ENCODE results near the gene C17orf107. TPM values are rescaled to one million over a fixed set of nuclear protein-coding genes. Genes with fewer than 3 reads are reported as not detected.

The C17orf107 gene
- total and polyA plus RNA-seq, 2 of the 13 experiments (the other 11 are each of a cell fraction or from before 2014, with no cell fraction given) = 0.20 to 0.59 TPM

- ATAC-seq (peak; percentile 8), DNase-seq (ENCODE audit: low spot score) (peak; percentile 50), FAIRE-seq (no peak)
- intact Hi-C loops (cut with micrococcal nuclease; ENCODE audit: unreplicated experiment) = no loop called here
- Histone ChIP-seq H3K27me3 (ENCODE audit: control insufficient read depth in 1 of 2, insufficient read depth in 2 of 2, low read length in 2 of 2) (no peaks in the 10 kb centered on the region; a peak in 1 of 5 replicates), H3K27ac (ENCODE audit: extremely low read length, insufficient read depth, low read length) (peak overlapping the region; percentile 99), H3K9me3 (ENCODE audit: low read length) (no peaks in the 10 kb centered on the region), H4K20me1 (ENCODE audit: insufficient read depth, low read length) (peaks cover 33% of the 10 kb centered on the region), H3K4me2 (ENCODE audit: low read depth, low read length) (peak overlapping the region; percentile 96), H3K4me1 (ENCODE audit: insufficient read depth, low read length) (peaks cover 47% of the 10 kb centered on the region), H3K9ac (ENCODE audit: insufficient read depth, low read depth, low read length) (peak overlapping the region; percentile 99), H3K36me3 (replicated peaks in 1 of 2; ENCODE audit: control insufficient read depth in 1 of 2, insufficient read depth in 2 of 2, low read length in 2 of 2) (peaks cover 16 to 37% of the 10 kb centered on the region in 2 experiments), H3K4me3 (replicated peaks in 1 of 3; ENCODE audit: insufficient read depth in 1 of 3, low read depth in 2 of 3, low read length in 3 of 3) (peak overlapping the region; percentile 93 to 100 (median 100)), H2AFZ (ENCODE audit: low read length) (no peak overlapping the region), H3K79me2 (ENCODE audit: insufficient read depth, low read length) (peaks cover 49% of the 10 kb centered on the region)
- WGBS (ENCODE audit: low lambda C conversion rate) = 1% methylated on average over 15 of the region's 56 CpGs
- POLR2A ChIA-PET = interaction anchor here (0.9 to 10.0 kb wide), 7 partner anchors 8 to 53 kb away, joined by 3 to 273 read pairs (median 9); partner anchors contain the start of genes INCA1, KIF1C, RNF167 and SLC25A11
- in situ Hi-C loops (cut with HindIII; ENCODE audit: extremely low pct_ligation_motif_present, low pct_unique_long_range_greater_than_20kb) = no loop called here
- CTCF ChIA-PET (ENCODE audit: low intra/inter-chr PET ratio, low total read pairs) = no interaction called here
- BruUV-seq (replicated peaks) = no TSS peak
- TF ChIP-seq TEAD3 (CRISPR knock-in tag; optimal IDR thresholded peaks at IDR 0.05; ENCODE audit: borderline replicate concordance) (peak; percentile 13), ZNF800 (CRISPR knock-in tag; IDR thresholded peaks at IDR 0.05) (0 out of 2 replicates have a peak, but pooled peaks have one; percentile 31), ZNF143 (CRISPR knock-in tag; IDR thresholded peaks at IDR 0.05) (0 out of 2 replicates have a peak, but pooled peaks have one; percentile 9), GTF3A (CRISPR knock-in tag; conservative IDR thresholded peaks at IDR 0.05) (no peak), KAT2B (IDR thresholded peaks at IDR 0.05; ENCODE audit: borderline replicate concordance, low read depth, low read length) (no peak), YEATS2 (CRISPR knock-in tag; IDR thresholded peaks at IDR 0.05; ENCODE audit: borderline replicate concordance) (0 out of 2 replicates have a peak, but pooled peaks have one; percentile 39), ZNF138 (CRISPR knock-in tag; IDR thresholded peaks at IDR 0.05; ENCODE audit: low read depth) (peak; percentile 24; the same call in 1 of the 2 replicates), HNRNPK (IDR thresholded peaks at IDR 0.05; ENCODE audit: low read depth, low read length, poor library complexity, severe bottlenecking) (no peak), EED (CRISPR knock-in tag; IDR thresholded peaks at IDR 0.05) (peak; percentile 86; the same call in 1 of the 2 replicates), ZNF782 (CRISPR knock-in tag; IDR thresholded peaks at IDR 0.05; ENCODE audit: borderline replicate concordance) (no peak), NFYB (CRISPR knock-in tag; IDR thresholded peaks at IDR 0.05) (0 out of 2 replicates have a peak, but pooled peaks have one; percentile 25), GATA4 (IDR thresholded peaks at IDR 0.05; ENCODE audit: borderline replicate concordance, low read depth) (no peak), KAT7 (CRISPR knock-in tag; IDR thresholded peaks at IDR 0.05; ENCODE audit: borderline replicate concordance) (peak; percentile 83), ZNF619 (CRISPR knock-in tag; IDR thresholded peaks at IDR 0.05) (peak; percentile 41; the same call in 1 of the 2 replicates), E2F5 (CRISPR knock-in tag; conservative IDR thresholded peaks at IDR 0.05) (no peak), ZBTB39 (CRISPR knock-in tag; IDR thresholded peaks at IDR 0.05) (0 out of 2 replicates have a peak, but pooled peaks have one; percentile 5), CERS6 (CRISPR knock-in tag; IDR thresholded peaks at IDR 0.05) (no peak)
Measured at GRCh38 chr17:4947411-4948165, 48.3 kb downstream of the C17orf107 start.

Data from HepG2 (cell line).